ENCODE data around the gene SF3B2. TPM values are rescaled to one million over a fixed set of nuclear protein-coding genes. Genes with fewer than 3 reads are reported as not detected.

Gene SF3B2
- total RNA-seq, 1 donor from 2014 or later: 145 TPM

DNA sequence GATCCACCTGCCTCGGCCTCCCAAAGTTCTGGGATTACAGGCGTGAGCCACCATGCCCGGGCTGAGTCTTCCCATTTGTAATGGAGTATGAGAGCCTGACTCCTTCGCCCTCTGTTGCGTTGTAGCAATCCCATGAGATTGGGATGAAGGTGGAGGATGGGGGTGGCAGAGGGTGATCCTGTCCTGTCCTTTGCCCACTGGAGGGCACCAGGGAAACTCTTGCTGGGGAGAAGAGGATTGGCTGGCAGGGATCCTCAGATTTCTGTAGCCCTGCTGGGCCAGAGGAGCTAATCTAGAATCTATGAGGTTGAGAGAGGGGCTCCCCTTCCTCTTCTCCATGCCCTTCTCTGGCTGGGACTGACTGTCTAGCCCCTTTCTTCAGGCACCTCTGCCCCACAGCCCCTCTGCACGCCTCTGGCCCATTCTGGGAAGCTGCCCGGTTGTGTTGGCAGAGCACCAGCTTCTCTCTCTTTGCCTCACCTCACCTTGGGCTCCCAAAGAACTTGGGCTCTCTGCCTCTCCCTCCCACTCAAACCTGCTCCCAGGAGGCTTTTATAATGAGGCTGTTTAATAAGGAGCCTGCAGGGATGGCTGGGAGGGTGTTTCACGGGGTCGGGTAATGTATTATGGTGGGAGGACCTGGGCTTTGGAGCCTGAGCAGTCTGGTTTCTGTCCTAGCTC lies 16.4 kb upstream of the SF3B2 start:
- Histone ChIP-seq H3K36me3 (no peaks in the 10 kb centered on the region), H3K4me3 (no peak overlapping the region), H3K4me1 (no peaks in the 10 kb centered on the region), H3K27ac (no peak overlapping the region), H3K27me3 (ENCODE audit: low read depth) (no peaks in the 10 kb centered on the region), H3K9me3 (no peaks in the 10 kb centered on the region)
- TF ChIP-seq, protein P1, sequence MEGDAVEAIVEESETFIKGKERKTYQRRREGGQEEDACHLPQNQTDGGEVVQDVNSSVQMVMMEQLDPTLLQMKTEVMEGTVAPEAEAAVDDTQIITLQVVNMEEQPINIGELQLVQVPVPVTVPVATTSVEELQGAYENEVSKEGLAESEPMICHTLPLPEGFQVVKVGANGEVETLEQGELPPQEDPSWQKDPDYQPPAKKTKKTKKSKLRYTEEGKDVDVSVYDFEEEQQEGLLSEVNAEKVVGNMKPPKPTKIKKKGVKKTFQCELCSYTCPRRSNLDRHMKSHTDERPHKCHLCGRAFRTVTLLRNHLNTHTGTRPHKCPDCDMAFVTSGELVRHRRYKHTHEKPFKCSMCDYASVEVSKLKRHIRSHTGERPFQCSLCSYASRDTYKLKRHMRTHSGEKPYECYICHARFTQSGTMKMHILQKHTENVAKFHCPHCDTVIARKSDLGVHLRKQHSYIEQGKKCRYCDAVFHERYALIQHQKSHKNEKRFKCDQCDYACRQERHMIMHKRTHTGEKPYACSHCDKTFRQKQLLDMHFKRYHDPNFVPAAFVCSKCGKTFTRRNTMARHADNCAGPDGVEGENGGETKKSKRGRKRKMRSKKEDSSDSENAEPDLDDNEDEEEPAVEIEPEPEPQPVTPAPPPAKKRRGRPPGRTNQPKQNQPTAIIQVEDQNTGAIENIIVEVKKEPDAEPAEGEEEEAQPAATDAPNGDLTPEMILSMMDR (IDR thresholded peaks at IDR 0.05): no peak
- ATAC-seq: no peak
- no peak for DNase-seq
- intact Hi-C loops (cut with DNase I): no loop called here

DNA sequence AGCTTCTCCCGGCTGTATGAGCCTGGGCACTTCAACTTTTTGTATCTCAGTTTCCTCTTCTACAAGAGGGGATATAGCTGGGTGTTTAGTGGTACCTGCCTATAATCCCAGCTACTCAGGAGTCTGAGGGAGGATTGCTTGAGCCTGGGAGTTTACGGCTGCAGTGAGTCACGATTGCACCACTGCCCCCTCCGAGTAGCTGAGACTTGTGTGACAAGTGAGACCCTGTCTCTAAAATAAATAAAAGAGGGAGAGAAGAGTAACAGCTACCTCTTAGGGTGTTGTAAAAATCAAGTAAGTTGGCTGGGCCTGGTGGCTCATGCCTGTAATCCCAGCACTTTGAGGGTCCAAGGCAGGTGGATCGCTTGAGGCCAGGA lies 15.8 kb upstream of the SF3B2 start:
- intact Hi-C loops (cut with DNase I): no loop called here
- Histone ChIP-seq H3K27me3 (ENCODE audit: low read depth) (no peaks in the 10 kb centered on the region), H3K9me3 (no peaks in the 10 kb centered on the region), H3K4me3 (no peak overlapping the region), H3K27ac (no peak overlapping the region), H3K36me3 (no peaks in the 10 kb centered on the region), H3K4me1 (no peaks in the 10 kb centered on the region)
- TF ChIP-seq, protein P1 (IDR thresholded peaks at IDR 0.05): no peak
- no peak for ATAC-seq
- no peak for DNase-seq

DNA sequence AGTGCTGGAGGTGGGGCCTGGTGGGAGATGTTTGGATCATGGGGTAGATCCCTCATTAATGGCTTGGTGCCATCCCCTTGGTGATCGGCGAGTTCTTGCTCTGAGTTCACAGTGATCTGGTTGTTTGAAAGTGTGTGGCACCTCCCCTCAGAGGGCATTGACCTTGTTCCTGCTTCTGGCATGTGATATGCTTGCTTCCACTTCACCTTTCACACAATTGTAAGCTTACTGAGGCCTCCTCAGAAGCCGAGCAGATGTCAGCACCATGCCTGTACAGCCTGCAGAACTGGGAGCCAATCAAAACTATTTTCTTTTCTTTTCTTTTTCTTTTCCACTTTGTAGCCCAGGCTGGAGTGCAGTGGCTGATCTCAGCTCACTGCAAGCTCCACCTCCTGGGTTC lies 14.8 kb upstream of the SF3B2 start:
- ATAC-seq: no peak
- no peaks in the 10 kb centered on the region for H3K36me3 ChIP-seq
- TF ChIP-seq, protein P1 (IDR thresholded peaks at IDR 0.05): no peak

DNA sequence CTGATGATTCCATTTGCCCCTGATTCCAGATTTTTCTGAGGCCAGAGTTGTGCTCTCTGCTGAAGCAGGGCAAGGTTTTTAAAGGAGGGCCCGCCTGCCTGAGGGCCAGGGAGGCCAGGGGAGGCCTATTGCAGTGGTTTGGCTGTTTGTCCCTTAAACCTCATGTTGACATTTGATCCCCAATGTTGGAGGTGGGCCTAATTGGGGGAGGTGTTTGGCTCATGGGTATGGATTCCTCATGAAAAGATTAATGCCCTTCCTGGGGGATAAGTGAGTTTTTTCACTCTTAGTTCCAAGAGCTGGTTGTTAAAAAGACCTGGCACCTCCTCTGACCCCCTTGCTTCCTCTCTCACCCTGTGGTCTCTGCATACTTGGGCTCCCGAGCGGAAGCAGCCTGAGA lies 12.4 kb upstream of the SF3B2 start:
- Histone ChIP-seq H3K27me3 (ENCODE audit: low read depth) (no peaks in the 10 kb centered on the region), H3K4me3 (no peak overlapping the region), H3K36me3 (no peaks in the 10 kb centered on the region), H3K9me3 (no peaks in the 10 kb centered on the region), H3K4me1 (no peaks in the 10 kb centered on the region), H3K27ac (no peak overlapping the region)
- intact Hi-C loops (cut with DNase I): no loop called here
- DNase-seq (no peak), ATAC-seq (no peak)
- TF ChIP-seq, protein P1 (IDR thresholded peaks at IDR 0.05): no peak

More for the DNA sequence above, 14.8 kb upstream of the SF3B2 start:
- Histone ChIP-seq H3K4me3 (no peak overlapping the region), H3K4me1 (no peaks in the 10 kb centered on the region), H3K27ac (no peak overlapping the region), H3K9me3 (no peaks in the 10 kb centered on the region), H3K27me3 (ENCODE audit: low read depth) (no peaks in the 10 kb centered on the region)
- no peak for DNase-seq
- intact Hi-C loops (cut with DNase I): no loop called here

DNA sequence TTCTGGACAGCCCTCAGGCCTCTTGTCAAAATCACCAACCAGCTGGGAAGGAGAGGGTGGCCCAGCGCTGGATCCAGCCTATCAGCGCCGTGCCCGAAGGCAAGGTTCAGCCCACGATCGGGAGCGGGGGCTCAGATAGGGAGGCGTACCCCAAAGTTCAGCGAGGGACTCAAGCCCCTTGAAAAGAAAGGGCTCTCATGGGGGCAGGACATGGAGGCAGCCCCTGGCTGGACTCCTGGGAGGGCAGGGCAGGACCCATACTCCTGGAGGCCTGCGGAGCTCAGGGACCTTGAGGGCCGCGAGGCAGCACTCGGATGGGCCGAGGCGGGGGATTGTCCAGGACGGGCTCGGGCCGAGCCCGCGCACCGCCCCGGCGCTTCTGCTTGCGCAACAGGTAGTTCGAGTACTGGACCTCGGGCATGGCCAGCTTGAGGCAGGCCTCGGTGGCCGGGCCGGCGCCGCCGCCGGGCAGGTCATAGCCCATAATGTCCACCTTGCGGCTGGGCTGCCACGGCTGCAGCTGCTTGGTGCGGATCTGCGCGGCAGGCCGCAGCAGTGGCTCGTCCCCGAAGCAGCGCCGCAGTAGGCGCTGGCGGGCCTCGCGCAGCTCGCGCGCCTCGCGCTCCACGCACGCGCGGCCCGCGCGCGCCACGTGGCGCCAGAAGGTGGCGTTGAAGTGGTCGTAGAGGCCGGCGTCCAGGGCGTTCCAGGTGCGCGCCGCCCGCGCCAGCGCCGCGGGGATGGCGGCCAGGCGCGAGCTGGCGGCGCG lies 9.8 kb upstream of the SF3B2 start:
- no peak overlapping the region for H3K4me3 ChIP-seq
- no peaks in the 10 kb centered on the region for H3K9me3 ChIP-seq
- TF ChIP-seq, protein P1 (IDR thresholded peaks at IDR 0.05): no peak
- intact Hi-C loops (cut with DNase I): no loop called here
- ATAC-seq: no peak
- H3K4me1 ChIP-seq: no peaks in the 10 kb centered on the region
- H3K36me3 ChIP-seq: no peaks in the 10 kb centered on the region
- no peak for DNase-seq
- peaks cover 4% of the 10 kb centered on the region for H3K27me3 ChIP-seq (ENCODE audit: low read depth)
- no peak overlapping the region for H3K27ac ChIP-seq

Data from lower lobe of right lung (tissue), 2 donors.